HG03432 (cell line): Measurements from ENCODE around the gene TENM4.

ENCODE experiments used
- ATAC-seq: cut with Tn5 transposase; IDR thresholded peaks from one replicate; pipeline ENCODE4 v1.9.1; 2021; ENCODE audit warnings: mild to moderate bottlenecking, moderate library complexity; ENCODE audit not compliant: unreplicated experiment

The TENM4 gene

DNA sequence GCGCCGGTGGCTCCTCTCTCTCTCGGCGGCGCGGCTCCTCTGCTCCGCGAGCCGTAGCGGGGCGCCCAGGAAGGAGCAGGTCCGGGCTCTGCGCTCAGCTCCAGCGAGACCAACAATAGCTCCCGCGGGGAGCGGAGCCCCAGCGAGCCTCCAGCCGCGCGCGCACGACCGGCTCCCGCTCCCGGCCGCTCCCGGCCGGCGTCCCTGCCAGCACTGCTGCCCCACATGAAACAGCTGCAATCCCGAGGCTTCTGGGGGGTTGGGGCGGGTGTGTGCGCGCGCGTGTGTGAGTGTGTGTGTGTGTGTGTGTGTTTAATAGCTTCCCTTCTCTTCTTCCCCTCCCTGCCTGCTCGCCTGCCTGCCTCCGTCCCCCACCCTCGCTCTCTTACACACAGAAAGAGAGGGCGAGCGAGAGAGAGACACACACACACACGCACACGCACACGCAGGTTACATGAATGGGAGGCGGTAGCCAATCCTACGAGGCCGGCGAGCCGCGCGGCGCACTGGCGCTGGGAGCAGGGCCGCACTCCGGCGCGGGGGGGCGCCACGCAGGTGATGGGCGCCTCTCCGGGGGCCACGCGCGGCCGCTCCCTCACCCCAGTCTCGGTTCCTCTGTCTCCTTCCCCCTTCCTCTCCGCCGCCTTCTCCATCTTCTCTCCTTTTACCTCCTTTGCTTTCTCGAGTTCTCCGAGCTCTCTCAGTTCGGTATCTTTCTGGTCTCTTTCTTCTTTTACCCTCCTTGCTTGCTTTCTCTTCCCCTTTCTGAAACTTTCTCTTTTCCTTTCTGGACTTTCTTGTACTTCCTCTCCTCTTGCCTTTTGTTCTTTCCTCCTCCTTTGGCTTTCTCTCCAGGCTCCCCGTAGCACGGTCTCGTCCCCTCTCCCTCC lies at the start of gene TENM4:
TENM4 (minus strand) TSS at position 460 of the 890 bp plus-strand sequence. CDS start 371,086 bp downstream, outside the sequence.
- peak; percentile 47 for ATAC-seq

DNA sequence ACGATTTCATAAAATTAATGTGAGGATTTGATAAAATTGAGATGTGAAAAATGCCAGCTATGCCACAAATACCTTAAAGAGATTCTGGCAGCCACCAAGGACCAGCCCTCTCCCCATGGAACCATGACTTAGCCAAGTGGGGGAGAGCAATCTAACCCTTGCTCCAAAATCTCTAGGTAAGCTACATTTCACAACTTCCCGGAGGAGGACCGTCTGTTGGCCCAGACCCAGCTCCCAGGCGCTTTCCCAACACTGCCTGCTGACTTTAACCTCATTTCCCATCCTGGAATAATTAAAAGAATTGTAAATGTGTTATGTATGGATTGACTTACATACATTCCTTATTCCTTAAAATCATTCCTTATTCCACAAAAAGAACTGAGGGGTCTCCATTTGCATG lies 47.5 kb upstream of the TENM4 start:
- no peak for ATAC-seq

DNA sequence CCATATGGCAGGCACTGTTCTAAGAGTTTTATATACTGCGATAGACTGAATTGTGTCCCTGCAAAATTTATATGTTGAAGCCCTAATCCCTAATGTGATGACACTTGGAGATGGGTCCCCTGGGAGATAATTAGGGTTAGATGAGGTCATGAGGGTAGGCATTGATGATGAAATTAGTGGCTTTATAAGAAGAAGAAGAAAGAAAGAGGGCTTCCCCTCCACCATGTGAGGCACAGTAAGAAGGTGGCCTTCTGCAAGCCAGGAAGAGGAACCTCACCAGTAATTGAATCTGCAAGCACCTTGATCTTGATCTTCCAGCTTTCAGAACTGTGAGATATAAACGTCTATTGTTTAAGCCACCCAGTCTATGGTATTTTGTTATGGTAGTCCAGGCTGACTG lies 46.6 kb upstream of the TENM4 start:
- no peak for ATAC-seq

DNA sequence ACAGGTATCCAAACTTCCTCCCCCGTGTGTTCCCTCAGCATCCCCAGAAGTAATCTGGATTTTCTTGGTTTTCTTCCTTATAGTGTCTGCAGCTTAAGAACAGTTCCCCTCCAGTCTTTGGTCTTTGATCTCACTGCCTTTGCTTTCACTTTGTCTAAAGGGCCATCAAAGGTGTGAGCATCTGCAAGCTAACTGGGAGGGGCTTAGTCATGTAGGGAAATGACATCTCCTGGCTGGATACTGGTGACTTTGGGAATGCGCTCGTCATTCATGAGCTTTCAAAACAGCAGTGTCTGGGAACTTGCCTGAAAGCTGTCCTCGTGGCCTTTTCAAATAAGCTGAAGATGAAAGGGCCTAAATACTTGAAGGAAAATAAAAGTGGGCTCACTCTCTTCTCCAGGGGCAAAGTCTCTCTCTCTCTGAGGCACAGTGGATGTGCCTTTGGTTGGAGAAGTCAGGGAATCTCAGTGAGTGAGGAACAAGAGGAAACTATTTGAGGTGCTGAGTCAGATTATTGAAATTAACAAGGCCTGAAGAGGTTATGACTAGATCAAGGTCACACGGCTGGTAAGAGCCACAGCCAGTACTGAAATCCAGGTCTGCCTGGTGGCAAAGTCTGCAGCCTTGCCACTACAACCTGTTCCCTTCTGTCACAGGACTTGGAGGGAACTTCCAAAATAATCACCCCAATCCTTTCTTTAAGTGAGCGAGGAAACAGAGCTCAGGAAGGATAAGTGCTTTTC lies 45.6 kb upstream of the TENM4 start:
- no peak for ATAC-seq

DNA sequence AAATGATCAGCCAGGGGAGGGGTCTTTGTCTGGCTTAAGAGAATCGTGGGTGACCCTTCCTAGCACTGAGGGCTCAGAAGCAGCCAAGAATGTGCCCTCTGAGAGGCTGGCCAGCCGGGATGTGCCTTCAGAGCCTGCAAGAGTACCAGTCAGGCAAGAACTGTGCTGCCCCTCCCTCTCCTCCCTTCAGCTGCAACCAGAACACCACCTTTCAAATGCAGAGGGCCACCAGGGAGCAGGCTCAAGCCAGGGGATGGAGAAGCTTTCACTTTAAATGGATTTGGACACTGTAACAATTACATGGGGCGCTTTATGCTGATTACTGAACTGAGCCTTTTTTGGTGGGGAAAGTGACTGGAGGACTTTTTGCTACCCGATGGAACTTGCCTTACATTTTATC lies 44.9 kb upstream of the TENM4 start:
- ATAC-seq = no peak

- no peak for ATAC-seq
Measured at GRCh38 chr11:79484872-79485271, 44.0 kb upstream of the TENM4 start.

DNA sequence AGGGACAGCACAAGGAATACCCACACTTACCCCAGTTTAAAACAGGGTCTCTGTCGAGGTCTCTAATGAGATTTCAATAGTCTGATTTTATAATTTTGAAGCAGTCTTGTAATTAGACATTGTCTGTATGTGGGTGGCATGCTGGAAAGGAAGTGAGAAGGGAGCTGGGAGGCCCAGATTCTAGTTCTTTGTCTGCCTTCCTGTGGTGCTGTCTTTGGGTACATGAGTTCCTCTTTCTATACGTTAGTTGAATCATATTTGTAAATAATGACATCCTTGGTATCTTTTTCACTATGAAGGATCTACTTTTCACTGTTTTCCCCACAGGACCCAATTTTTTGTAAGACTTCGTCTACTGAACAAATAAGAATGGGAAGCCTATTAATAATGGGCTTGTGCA lies 42.0 kb upstream of the TENM4 start:
- ATAC-seq = peak; percentile 92

DNA sequence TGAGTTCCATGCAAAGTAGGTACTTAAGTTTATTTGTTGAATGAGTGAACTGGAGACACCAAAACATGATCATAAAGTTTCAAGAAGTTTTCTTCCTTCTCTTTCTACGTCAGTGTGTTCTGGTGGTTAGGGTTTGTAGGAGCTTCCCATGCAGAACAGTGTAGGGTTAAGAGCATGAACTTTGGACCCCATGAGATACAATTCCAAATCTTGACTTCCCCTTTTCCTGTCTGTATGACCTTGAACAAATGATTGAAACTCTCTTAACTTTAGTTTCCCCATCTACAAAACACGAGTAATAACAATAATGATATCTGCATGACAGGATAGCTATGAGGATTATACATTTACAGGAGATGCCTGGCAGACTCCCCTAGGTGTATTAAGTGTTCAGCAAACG lies 41.0 kb upstream of the TENM4 start:
- peak; percentile 47 for ATAC-seq

DNA sequence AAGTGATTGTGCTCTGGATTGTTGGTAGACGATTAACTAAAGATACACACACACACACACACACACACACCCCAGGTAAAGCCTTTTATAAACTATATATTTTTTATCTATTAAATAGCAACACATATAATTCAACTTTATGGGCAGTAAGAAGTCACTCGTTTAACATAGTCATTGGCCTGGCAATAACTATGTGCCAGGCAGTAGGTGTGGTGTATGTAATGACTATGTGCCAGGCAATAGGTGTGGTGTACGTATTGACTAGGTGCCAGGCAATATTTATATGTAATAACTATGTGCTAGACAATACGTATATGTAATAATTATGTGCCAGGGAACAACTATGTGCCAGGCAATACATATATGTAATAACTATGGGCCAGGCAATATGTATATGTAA lies 40.0 kb upstream of the TENM4 start:
- no peak for ATAC-seq

- no peak for ATAC-seq
Measured at GRCh38 chr11:79472819-79473529, 32.1 kb upstream of the TENM4 start.

DNA sequence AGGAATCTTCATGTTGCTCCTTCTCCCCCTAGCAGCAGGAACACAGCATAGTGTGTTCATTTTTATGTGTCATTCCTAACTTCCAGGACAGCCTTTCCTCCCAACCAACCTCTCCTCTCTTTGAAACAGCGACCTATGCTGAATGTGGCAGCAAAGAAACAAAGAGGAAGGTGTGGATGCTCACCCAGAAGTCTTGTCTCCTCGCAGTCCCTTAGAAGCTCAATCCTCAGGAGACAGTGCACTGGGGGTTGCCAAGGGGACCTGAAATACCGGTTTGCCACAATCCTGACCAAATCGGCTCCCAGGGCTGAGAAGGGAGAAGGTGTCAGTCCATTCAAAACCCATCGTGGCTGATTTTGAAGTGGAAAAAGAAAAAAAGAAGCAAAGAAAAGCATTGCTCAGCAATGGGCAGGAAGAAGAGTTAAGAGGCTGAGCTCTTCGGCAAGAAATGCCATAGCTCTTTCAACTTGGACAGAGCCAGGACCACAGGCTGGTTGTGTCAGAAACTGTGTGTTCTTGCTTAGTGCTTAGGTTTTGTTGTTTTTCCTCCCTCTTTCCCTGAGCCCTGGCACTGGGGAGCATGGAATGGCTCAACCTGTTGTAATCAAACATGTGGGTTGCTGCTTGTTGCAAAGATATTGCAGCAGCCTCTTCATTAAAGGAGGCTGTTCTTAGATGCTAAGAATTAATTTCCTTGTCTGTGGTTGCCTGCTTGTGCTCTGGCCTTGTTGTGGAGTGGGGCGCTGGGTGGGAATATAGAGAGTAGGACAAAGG lies 30.4 kb upstream of the TENM4 start:
- ATAC-seq = no peak

DNA sequence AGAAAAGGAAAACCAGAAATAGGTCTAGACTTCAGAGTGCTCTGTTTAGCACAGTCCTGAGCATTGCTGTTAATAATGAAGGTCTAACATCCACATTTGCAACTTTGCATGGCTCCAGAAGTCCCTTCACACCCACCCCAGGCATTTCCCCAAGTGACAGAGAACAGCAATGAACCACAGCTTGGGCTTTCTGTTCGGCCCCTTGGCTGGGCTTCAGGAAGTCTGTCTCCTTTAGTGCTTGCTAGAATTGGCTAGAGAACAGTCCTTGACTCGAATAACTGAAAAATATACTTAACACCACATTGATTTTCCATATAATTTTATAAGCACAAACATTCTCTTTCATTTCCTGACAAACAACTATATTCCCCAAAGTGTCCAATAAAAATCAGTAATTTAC lies 29.3 kb upstream of the TENM4 start:
- ATAC-seq = no peak

DNA sequence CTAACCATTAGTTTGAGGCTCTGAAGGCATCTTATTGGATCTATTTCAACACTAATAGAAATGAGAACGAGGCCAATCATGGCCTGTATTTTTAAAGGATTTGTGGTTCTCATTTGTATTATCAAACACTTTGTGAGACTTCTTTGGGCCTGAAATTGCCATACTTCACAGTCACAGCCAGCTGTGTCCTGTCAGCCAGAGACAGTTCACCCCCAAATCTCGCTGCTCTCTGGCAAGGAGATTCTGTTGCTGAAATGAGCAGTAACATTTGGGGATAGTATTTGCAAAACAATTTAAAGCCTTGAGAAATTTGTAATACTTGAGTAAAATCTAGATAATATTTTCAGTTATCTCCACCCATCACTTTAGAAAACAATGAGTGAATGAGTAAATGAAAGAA lies 26.9 kb upstream of the TENM4 start:
- ATAC-seq = no peak

DNA sequence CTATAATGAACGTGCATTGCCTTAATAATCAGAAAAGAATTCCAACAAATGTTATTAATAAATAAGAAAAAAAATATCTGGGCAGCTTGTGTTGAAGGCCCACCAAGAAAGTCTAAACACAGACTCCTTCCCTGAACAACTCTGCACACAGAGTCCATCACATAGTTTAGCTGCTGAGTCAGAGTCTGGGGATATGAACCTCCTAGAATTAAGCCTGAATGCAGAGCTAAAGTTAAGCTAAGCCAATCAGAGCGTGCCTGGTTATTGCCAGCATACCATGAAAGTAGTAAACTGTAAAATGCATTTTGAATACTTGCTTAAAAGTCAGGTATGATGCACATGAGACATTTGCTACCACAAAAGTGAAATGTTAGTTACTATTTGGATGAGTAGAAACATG lies 25.6 kb upstream of the TENM4 start:
- ATAC-seq = no peak

GRCh38 chr11:79465160-79465559 lies 24.3 kb upstream of the TENM4 start:
- ATAC-seq = no peak

GRCh38 chr11:79461666-79462645 lies 21.1 kb upstream of the TENM4 start:
- ATAC-seq = no peak

DNA sequence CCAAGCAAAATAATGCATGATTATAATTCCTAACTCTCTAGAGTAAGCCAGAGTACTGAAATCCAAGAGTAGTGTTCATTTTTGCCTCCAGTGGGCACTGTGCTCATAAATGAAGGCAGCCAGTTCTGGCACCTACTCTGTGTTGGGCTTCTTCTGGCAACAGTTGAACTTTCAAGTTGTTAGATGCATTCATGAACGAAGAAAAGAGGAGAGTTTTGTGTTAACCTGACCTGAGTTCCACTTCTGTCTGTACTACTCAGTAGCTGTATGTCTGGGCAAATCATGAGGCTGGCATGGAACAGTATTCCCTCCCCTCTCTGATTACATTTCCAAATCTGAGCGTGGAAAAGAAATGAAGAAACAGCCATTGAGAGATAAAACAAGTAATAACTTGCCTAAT lies 20.3 kb upstream of the TENM4 start:
- peak; percentile 74 for ATAC-seq

DNA sequence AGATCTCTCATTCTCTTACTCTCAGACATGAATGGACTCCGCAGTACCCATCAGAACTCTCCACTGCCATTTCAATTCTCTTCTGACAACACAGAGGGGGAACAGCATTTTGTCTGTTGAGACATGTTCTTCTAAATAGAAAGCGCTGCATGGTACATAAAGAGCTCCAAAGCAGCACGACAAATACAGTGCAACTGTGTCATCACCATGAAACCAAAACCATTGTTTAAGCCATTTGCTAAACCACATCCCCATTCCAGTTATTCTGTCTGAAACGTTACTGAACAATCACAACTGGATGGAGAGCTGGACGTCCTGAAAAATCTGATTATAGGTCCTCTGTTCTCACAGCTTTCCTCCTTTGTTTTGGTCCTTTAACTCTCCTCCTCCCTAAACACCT lies 17.9 kb upstream of the TENM4 start:
- no peak for ATAC-seq

DNA sequence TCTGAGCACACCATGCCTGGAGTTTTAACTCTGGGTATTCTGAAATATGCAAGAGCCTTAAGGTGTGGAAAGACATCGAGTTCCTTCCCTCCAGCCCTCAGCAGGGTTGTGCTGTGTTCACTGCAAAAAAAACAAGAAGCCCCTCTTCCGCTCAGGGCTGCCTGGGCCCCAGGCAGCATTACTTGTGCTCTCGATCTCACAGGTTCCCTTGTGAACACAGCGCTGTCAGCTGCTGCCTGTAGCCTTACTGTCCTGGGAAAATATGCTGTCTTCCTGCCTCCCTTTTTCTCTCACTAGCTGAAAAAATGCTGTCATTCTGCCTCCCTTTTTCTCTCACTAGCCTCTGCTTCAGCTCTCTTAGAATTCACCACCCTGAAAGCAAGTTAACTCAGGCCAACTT lies 15.7 kb upstream of the TENM4 start:
- no peak for ATAC-seq

DNA sequence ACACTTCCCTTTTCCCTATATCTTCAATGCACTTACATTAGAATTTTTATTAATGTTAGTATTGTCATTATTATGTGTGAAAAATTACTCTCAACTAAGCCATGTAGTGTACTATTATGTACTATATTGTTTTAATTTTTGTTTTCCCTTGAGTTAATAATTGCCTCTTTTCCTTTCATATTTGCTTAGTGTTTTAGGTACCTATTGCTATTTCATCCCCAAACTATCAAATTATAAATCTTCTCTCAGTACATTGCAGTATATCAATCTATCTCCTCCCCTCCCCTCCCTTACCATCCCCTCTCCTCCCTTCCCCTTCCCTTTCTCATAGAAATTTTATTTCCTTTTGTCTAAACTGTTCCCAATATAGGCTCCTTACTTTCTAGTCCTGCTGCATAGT lies 12.8 kb upstream of the TENM4 start:
- ATAC-seq = no peak
